ENCODE data around the gene CFAP410. TPM values are rescaled to one million over a fixed set of nuclear protein-coding genes. Genes with fewer than 3 reads are reported as not detected.

CFAP410 gene
- total RNA-seq, 2 donors from 2014 or later: 33.1 to 35.7 TPM

DNA sequence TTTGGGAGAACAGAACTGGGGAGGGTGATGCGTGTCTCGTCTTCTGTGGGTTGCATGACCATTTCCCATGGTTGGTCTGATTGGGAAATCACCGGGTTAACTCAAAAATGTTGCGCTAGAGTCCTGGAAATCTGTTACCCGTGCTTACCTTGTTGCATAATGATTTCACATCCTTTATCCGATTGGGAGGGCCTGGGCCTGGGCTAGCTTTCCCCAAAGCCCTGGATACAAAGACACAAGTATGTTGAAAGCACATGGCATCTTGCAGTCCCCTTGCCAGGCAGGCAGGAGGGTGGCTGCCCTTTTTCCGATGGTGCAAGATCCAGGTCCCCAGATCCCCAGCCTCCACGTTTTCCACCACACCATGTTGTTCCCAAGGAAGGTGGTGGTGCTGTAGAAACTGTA is 14.8 kb upstream of the CFAP410 start:
- Mint-ChIP-seq H3K4me3 (no peak overlapping the region), H3K27ac (no peak overlapping the region), H3K36me3 (ENCODE audit: low read depth) (no peaks in the 10 kb centered on the region), H3K4me1 (peaks cover 7% of the 10 kb centered on the region), H3K9me3 (peaks cover 9% of the 10 kb centered on the region), H3K27me3 (ENCODE audit: insufficient read depth) (peaks cover 9% of the 10 kb centered on the region)
- Histone ChIP-seq H3K9ac (ENCODE audit: extremely low read depth, low read length, poor library complexity, severe bottlenecking) (no peak overlapping the region), H3K4me1 (ENCODE audit: control insufficient read depth, insufficient read depth, low read length) (no peaks in the 10 kb centered on the region), H3K9me3 (ENCODE audit: control insufficient read depth, low read length) (peaks cover 2% of the 10 kb centered on the region), H3K36me3 (ENCODE audit: control insufficient read depth, insufficient read depth, low read length) (no peaks in the 10 kb centered on the region), H3K27me3 (ENCODE audit: control insufficient read depth, insufficient read depth, low read length, poor library complexity, severe bottlenecking) (no peaks in the 10 kb centered on the region), H3K4me3 (ENCODE audit: low read length) (no peak overlapping the region), H3K27ac (ENCODE audit: low read depth, low read length) (no peak overlapping the region)
- no peak for DNase-seq
- TF ChIP-seq, protein P1, sequence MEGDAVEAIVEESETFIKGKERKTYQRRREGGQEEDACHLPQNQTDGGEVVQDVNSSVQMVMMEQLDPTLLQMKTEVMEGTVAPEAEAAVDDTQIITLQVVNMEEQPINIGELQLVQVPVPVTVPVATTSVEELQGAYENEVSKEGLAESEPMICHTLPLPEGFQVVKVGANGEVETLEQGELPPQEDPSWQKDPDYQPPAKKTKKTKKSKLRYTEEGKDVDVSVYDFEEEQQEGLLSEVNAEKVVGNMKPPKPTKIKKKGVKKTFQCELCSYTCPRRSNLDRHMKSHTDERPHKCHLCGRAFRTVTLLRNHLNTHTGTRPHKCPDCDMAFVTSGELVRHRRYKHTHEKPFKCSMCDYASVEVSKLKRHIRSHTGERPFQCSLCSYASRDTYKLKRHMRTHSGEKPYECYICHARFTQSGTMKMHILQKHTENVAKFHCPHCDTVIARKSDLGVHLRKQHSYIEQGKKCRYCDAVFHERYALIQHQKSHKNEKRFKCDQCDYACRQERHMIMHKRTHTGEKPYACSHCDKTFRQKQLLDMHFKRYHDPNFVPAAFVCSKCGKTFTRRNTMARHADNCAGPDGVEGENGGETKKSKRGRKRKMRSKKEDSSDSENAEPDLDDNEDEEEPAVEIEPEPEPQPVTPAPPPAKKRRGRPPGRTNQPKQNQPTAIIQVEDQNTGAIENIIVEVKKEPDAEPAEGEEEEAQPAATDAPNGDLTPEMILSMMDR (conservative IDR thresholded peaks at IDR 0.05): no peak
- 83 to 93% methylated on average over 7 to 8 of the region's 8 CpGs for WGBS, 2 experiments (ENCODE audit: insufficient coverage in 1 of 2, insufficient read length in 1 of 2)

DNA sequence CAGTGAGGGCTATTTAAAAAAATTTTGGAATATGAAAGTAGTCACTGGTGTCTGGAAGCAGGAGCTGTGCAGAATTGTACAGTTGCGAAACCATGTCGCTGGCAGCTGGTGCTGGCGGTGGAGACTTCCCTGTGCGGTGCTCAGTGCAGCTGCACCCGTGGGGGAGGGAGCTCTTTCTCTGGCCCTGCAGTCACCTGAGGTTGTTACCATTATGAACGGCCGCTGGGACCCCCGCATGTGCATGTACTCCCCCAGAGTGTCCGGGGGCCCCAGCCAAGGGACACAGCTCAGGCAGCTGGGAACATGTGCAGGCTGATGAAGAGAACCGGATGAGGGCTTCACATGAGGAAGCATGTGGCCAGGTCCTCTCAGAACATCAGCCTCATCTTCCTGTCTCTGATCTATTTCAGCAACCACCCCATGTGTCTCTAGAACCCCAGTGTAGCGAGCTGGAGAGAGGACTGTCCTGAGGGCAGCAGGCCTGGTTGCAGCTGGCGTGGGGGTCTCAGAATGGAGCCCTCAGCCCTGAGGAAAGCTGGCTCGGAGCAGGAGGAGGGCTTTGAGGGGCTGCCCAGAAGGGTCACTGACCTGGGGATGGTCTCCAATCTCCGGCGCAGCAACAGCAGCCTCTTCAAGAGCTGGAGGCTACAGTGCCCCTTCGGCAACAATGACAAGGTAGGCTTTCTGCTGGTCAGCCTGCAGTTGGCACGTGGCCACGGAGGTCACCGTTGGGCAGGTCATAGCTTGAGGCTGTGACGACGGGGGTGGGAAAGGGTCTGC is 14.2 kb upstream of the CFAP410 start, which contains the start of gene TRPM2:
Gene TRPM2 (plus strand): TSS at position 431 of the 780 bp plus-strand sequence. CDS start 80 bp downstream, at position 511.
- Mint-ChIP-seq H3K27me3 (ENCODE audit: insufficient read depth) (peaks cover 7% of the 10 kb centered on the region), H3K9me3 (peaks cover 4% of the 10 kb centered on the region), H3K4me1 (peaks cover 7% of the 10 kb centered on the region), H3K27ac (no peak within 1 kb of the TSS), H3K4me3 (no peak within 1 kb of the TSS), H3K36me3 (ENCODE audit: low read depth) (no peaks in the 10 kb centered on the region)
- Histone ChIP-seq H3K27ac (ENCODE audit: low read depth, low read length) (no peak within 1 kb of the TSS), H3K9me3 (ENCODE audit: control insufficient read depth, low read length) (no peaks in the 10 kb centered on the region), H3K27me3 (ENCODE audit: control insufficient read depth, insufficient read depth, low read length, poor library complexity, severe bottlenecking) (no peaks in the 10 kb centered on the region), H3K9ac (ENCODE audit: extremely low read depth, low read length, poor library complexity, severe bottlenecking) (no peak within 1 kb of the TSS), H3K4me3 (ENCODE audit: low read length) (no peak within 1 kb of the TSS), H3K4me1 (ENCODE audit: control insufficient read depth, insufficient read depth, low read length) (no peaks in the 10 kb centered on the region), H3K36me3 (ENCODE audit: control insufficient read depth, insufficient read depth, low read length) (no peaks in the 10 kb centered on the region)
- TF ChIP-seq, protein P1 (conservative IDR thresholded peaks at IDR 0.05): no peak
- DNase-seq: no peak
- 92 to 96% methylated on average over 15 to 21 of the region's 21 CpGs for WGBS, 2 experiments (ENCODE audit: insufficient coverage in 1 of 2, insufficient read length in 1 of 2)

DNA sequence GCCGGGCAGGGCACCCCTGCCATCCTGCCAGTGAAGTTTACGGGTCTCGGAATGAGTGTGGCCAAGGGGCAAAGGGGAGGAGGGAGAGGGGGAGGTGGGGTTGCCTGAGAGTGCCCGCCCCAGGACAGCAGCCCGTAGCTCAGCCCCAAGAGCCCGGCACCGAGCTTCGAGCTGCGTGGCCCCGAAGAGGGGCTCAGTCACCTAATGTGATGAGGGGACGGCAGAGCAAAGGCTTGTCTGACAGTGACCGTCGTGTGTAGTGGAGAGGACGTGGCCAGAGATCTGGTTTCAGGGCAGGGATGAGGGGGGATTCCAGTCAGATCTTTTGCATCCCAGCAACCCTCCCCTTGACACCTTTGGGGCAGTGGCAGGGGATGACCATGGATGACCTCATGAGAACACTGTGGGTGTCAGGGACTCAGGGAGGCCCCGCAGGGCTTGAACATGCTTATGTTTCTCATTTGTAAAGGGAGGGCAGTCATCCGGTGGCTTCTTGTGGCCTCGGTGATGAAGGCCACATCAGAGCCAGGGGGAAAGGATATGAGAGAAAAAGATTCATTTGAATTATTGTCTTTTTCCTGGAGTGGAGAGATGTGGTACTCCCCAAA is 13.2 kb upstream of the CFAP410 start:
- H3K4me3 Mint-ChIP-seq: no peak overlapping the region
- Histone ChIP-seq H3K9me3 (ENCODE audit: control insufficient read depth, low read length) (no peaks in the 10 kb centered on the region), H3K4me1 (ENCODE audit: control insufficient read depth, insufficient read depth, low read length) (no peaks in the 10 kb centered on the region), H3K9ac (ENCODE audit: extremely low read depth, low read length, poor library complexity, severe bottlenecking) (no peak overlapping the region), H3K27me3 (ENCODE audit: control insufficient read depth, insufficient read depth, low read length, poor library complexity, severe bottlenecking) (no peaks in the 10 kb centered on the region), H3K4me3 (ENCODE audit: low read length) (no peak overlapping the region), H3K27ac (ENCODE audit: low read depth, low read length) (no peak overlapping the region), H3K36me3 (ENCODE audit: control insufficient read depth, insufficient read depth, low read length) (no peaks in the 10 kb centered on the region)
- TF ChIP-seq, protein P1 (conservative IDR thresholded peaks at IDR 0.05): no peak
- H3K27me3 Mint-ChIP-seq (ENCODE audit: insufficient read depth): peaks cover 4% of the 10 kb centered on the region
- H3K36me3 Mint-ChIP-seq (ENCODE audit: low read depth): no peaks in the 10 kb centered on the region
- H3K27ac Mint-ChIP-seq: no peak overlapping the region
- WGBS, 2 experiments (ENCODE audit: insufficient coverage in 1 of 2, insufficient read length in 1 of 2): 94% methylated on average over 17 of the region's 17 CpGs
- no peak for DNase-seq
- peaks cover 3% of the 10 kb centered on the region for H3K9me3 Mint-ChIP-seq
- peaks cover 7% of the 10 kb centered on the region for H3K4me1 Mint-ChIP-seq
